Keratinocyte (primary cell): ENCODE measurements around the gene PVALB. TPM values are rescaled to one million over a fixed set of nuclear protein-coding genes. Genes with fewer than 3 reads are reported as not detected.

Source experiments
- DNase-seq: peaks from one replicate; pipeline ENCODE4 v3.0.0-alpha.2; 2011; ENCODE audit warnings: low read depth, missing footprints, low spot score
- FAIRE-seq: peaks from 2 replicates; lab custom pipeline; 2011; peaks lifted over from hg19 to GRCh38; lab: Jason Lieb, UNC
- H2AFZ ChIP-seq: 2 replicates; pipeline ENCODE4 v1.6.0; 2012; ENCODE audit warnings: low read length, control low read depth, inconsistent platforms; ENCODE audit not compliant: control insufficient read depth
- H3K27ac ChIP-seq: 2 replicates; pipeline ENCODE4 v1.5.1; 2011; ENCODE audit warnings: low read length; ENCODE audit not compliant: control insufficient read depth, insufficient read depth
- H3K27me3 ChIP-seq: 3 replicates; pipeline ENCODE4 v1.6.0; 2011; ENCODE audit warnings: low read length; ENCODE audit not compliant: control insufficient read depth, insufficient read depth; ENCODE audit errors: extremely low read depth
- H3K36me3 ChIP-seq, 2 experiments: 2 replicates in 1 of 2; 3 replicates in 1 of 2; pipeline ENCODE4 v1.5.1; 2011; ENCODE audit warnings: low read length in 2 of 2, mild to moderate bottlenecking in 1 of 2; ENCODE audit not compliant: control insufficient read depth in 2 of 2, insufficient read depth in 2 of 2; ENCODE audit errors: extremely low read depth in 1 of 2
- H3K4me1 ChIP-seq: 3 replicates; pipeline ENCODE4 v1.5.1; 2011; ENCODE audit warnings: low read length; ENCODE audit not compliant: control insufficient read depth, insufficient read depth; ENCODE audit errors: extremely low read depth
- H3K4me2 ChIP-seq: 3 replicates; pipeline ENCODE4 v1.6.0; 2011; ENCODE audit warnings: low read depth, low read length; ENCODE audit not compliant: control insufficient read depth, insufficient read depth; ENCODE audit errors: extremely low read depth
- H3K4me3 ChIP-seq, 3 experiments: fragments of 200-600 bp in 1 of 3; sonication (generic) in 1 of 3; 2 replicates in 2 of 3; 3 replicates in 1 of 3; pipeline ENCODE4 v1.5.1; 2011 to 2016; ENCODE audit warnings: low read length in 3 of 3, mild to moderate bottlenecking in 3 of 3, control low read depth in 2 of 3, inconsistent platforms in 1 of 3, low read depth in 1 of 3, mixed read lengths in 1 of 3, mixed run types in 1 of 3, moderate library complexity in 1 of 3; ENCODE audit not compliant: control insufficient read depth in 2 of 3, insufficient read depth in 2 of 3; ENCODE audit errors: extremely low read depth in 1 of 3
- H3K79me2 ChIP-seq: 2 replicates; pipeline ENCODE4 v1.6.0; 2012; ENCODE audit warnings: low read length; ENCODE audit not compliant: control insufficient read depth, insufficient read depth
- H3K9ac ChIP-seq: 3 replicates; pipeline ENCODE4 v1.6.0; 2011; ENCODE audit warnings: low read length; ENCODE audit not compliant: control insufficient read depth, insufficient read depth; ENCODE audit errors: extremely low read depth
- H3K9me1 ChIP-seq: 3 replicates; pipeline ENCODE4 v1.6.0; 2011; ENCODE audit warnings: low read length; ENCODE audit not compliant: control insufficient read depth, insufficient read depth; ENCODE audit errors: extremely low read depth
- H3K9me3 ChIP-seq: 2 replicates; pipeline ENCODE4 v1.5.1; 2012; ENCODE audit warnings: low read depth, low read length; ENCODE audit not compliant: control insufficient read depth
- H4K20me1 ChIP-seq: 3 replicates; pipeline ENCODE4 v1.6.0; 2011; ENCODE audit warnings: low read length; ENCODE audit not compliant: control insufficient read depth, insufficient read depth; ENCODE audit errors: extremely low read depth
- EZH2 ChIP-seq: IDR thresholded peaks from one replicate; pipeline ENCODE4 v1.6.1; 2012; ENCODE audit warnings: inconsistent platforms, mild to moderate bottlenecking, low read length, moderate library complexity
- dilution Hi-C: fragments of 300-500 bp; cut with MboI; formaldehyde crosslinking; loops from one replicate; pipeline ENCODE4 v1.7.0; 2020; ENCODE audit warnings: low sequenced_read_pairs; ENCODE audit not compliant: extremely low pct_ligation_motif_present
- polyA plus RNA-seq, 5 experiments: library from polyadenylated mRNA; depleted of rRNA in 3 of 5; stranded (reverse) in 3 of 5; stranded (forward) in 1 of 5; unstranded in 1 of 5; fragments of >200 nt; gene quantifications; 1 replicate in 1 of 5; 2 replicates in 3 of 5; 3 replicates in 1 of 5; pipeline versions ENCODE4 v1.2.1 to v1.2.3, GENCODE V29; 2011 to 2012; ENCODE audit warnings: missing spikeins in 2 of 5, low read depth in 1 of 5, low replicate concordance in 1 of 5
- TF ChIP-seq, protein P1 (sequence below), 3 experiments: IDR thresholded peaks in 1 of 3; conservative IDR thresholded peaks in 1 of 3; optimal IDR thresholded peaks in 1 of 3; 2 replicates in 2 of 3; 3 replicates in 1 of 3; pipeline versions ENCODE3 to v1.5.1; 2011; ENCODE audit warnings: low read length in 3 of 3, mild to moderate bottlenecking in 3 of 3, moderate library complexity in 2 of 3, control low read depth in 1 of 3, inconsistent platforms in 1 of 3; ENCODE audit not compliant: insufficient read depth in 2 of 3; ENCODE audit errors: extremely low read depth in 1 of 3

The PVALB gene
- polyA plus RNA-seq, 1 donor (not counting 4 experiments of a cell fraction or from before 2014, with no cell fraction given), result not detected

DNA sequence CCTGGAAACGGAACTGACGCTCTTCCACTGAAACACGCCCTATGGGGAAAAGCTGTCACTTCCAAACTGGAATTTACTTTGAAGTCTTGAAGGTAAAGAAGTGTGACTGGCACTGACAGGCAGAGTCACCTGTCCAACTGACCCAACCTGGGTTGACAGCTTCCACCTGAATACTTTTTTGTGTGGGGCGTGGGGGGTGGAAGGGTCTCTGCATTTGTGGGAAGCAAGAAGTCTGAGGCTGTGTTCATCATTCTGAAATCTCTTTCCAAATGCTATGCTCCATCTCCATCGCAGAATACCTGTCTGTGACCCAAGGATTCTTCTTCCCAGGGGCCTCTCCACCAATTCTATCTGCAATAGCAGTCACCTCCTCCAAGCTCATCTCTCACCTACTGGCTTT is 48.7 kb downstream of the PVALB start:
- H2AFZ ChIP-seq, result no peak overlapping the region
- no peak overlapping the region for H3K4me2 ChIP-seq
- no peaks in the 10 kb centered on the region for H3K9me3 ChIP-seq
- H4K20me1 ChIP-seq, result no peaks in the 10 kb centered on the region
- no peaks in the 10 kb centered on the region for H3K79me2 ChIP-seq
- peaks cover 2% of the 10 kb centered on the region for H3K9me1 ChIP-seq
- H3K4me1 ChIP-seq, result peaks cover 15% of the 10 kb centered on the region
- no peak overlapping the region for H3K4me3 ChIP-seq
- no peak for TF ChIP-seq EZH2
- TF ChIP-seq, protein P1, sequence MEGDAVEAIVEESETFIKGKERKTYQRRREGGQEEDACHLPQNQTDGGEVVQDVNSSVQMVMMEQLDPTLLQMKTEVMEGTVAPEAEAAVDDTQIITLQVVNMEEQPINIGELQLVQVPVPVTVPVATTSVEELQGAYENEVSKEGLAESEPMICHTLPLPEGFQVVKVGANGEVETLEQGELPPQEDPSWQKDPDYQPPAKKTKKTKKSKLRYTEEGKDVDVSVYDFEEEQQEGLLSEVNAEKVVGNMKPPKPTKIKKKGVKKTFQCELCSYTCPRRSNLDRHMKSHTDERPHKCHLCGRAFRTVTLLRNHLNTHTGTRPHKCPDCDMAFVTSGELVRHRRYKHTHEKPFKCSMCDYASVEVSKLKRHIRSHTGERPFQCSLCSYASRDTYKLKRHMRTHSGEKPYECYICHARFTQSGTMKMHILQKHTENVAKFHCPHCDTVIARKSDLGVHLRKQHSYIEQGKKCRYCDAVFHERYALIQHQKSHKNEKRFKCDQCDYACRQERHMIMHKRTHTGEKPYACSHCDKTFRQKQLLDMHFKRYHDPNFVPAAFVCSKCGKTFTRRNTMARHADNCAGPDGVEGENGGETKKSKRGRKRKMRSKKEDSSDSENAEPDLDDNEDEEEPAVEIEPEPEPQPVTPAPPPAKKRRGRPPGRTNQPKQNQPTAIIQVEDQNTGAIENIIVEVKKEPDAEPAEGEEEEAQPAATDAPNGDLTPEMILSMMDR (optimal IDR thresholded peaks at IDR 0.05 in 1 of 3, IDR thresholded peaks at IDR 0.05 in 1 of 3, conservative IDR thresholded peaks at IDR 0.05 in 1 of 3; ENCODE audit: extremely low read depth in 1 of 3, insufficient read depth in 2 of 3, low read length in 3 of 3), result no peak
- H3K27ac ChIP-seq, result no peak overlapping the region
- no peak overlapping the region for H3K9ac ChIP-seq
- H3K36me3 ChIP-seq, result no peaks in the 10 kb centered on the region
- FAIRE-seq (no peak), DNase-seq (no peak)
- dilution Hi-C loops, result no loop called here
- H3K27me3 ChIP-seq, result no peaks in the 10 kb centered on the region

DNA sequence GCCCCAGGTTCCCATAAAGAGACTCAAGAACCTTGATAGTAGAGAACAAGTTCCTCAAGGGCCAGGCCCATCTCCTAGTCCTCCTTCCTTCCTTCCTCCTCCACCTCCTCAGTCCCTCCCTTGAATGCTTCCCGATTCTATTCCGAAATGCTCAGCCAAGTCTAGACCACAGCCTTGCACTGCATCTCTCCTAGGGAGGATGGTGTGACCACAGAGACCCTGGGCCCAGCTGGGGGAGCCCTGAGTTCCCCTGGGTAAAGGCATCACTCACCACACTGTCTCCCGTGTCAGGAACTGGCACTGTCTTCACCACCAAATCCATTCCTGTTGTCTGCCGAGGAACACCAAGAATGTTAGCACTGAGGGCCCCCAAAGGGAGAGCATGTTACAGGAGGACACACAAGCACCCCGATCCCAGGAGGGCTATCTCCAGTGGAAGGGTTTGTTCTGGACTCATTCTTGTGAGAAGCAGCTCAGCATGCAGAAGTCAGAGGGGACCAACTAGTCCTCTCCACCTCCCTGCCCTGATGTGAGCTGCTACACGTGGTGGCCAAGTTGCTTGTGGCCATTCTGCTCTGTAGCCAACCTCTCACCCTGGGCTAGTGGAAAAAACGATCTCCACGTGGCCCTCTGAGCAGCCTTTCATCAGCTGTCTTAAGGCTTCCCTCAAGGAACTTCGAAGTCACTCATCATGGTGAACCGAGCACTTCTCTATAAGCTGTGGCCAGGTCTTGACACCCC is 49.6 kb downstream of the PVALB start:
- FAIRE-seq (no peak), DNase-seq (no peak)
- Histone ChIP-seq H2AFZ (no peak overlapping the region), H3K79me2 (no peaks in the 10 kb centered on the region), H3K4me3 (no peak overlapping the region), H3K27me3 (no peaks in the 10 kb centered on the region), H3K9ac (no peak overlapping the region), H4K20me1 (no peaks in the 10 kb centered on the region), H3K27ac (no peak overlapping the region), H3K36me3 (peaks cover 0 to 1% of the 10 kb centered on the region in 2 experiments), H3K9me1 (peaks cover 2% of the 10 kb centered on the region), H3K4me2 (no peak overlapping the region), H3K4me1 (peaks cover 17% of the 10 kb centered on the region), H3K9me3 (no peaks in the 10 kb centered on the region)
- dilution Hi-C loops, result no loop called here
- TF ChIP-seq EZH2, result no peak
- TF ChIP-seq, protein P1 (optimal IDR thresholded peaks at IDR 0.05 in 1 of 3, IDR thresholded peaks at IDR 0.05 in 1 of 3, conservative IDR thresholded peaks at IDR 0.05 in 1 of 3; ENCODE audit: extremely low read depth in 1 of 3, insufficient read depth in 2 of 3, low read length in 3 of 3), result no peak
